IMR-90 (cell line): ENCODE results near the gene PSME4. TPM values are rescaled to one million over a fixed set of nuclear protein-coding genes. Genes with fewer than 3 reads are reported as not detected.
A peak's percentile ranks its signal among the peaks of the same experiment; 100 is the strongest.

Experiments
- ATAC-seq: fragments of 200-7000 bp; cut with Tn5 transposase; 2 replicates; pipeline ENCODE4 v1.9.1; 2020; ENCODE audit warnings: low read depth, mild to moderate bottlenecking, moderate library complexity
- BruUV-seq: library from RNA; stranded (reverse); fragments of 400-500 nt; replicated peaks from 2 replicates; lab custom pipeline; 2021; lab: Mats Ljungman, UMichigan
- CTCF ChIA-PET: fragments of 300-600 bp; formaldehyde crosslinking; extraction: SDS; loops from one replicate; lab custom pipeline; 2021; ENCODE audit warnings: antibody characterized with exemption; lab: Yijun Ruan, JAX
- POLR2A ChIA-PET: fragments of 300-600 bp; sonication (Branson Sonifier 250); formaldehyde crosslinking; loops from one replicate; lab custom pipeline; 2022; ENCODE audit warnings: antibody characterized with exemption; ENCODE audit not compliant: unreplicated experiment; lab: Charles Lee
- DNase-seq: peaks from one replicate; pipeline ENCODE4 v3.0.0; 2013
- H2AFZ ChIP-seq: replicated peaks from 2 replicates; pipeline ENCODE3; 2013; ENCODE audit warnings: low read length, mild to moderate bottlenecking; ENCODE audit not compliant: poor library complexity
- H2AK5ac ChIP-seq: 2 replicates; pipeline ENCODE4 v1.6.1; 2013; ENCODE audit warnings: low read depth, low read length, inconsistent platforms
- H2AK9ac ChIP-seq: replicated peaks from 2 replicates; pipeline ENCODE3; 2013; ENCODE audit warnings: mild to moderate bottlenecking, low read depth, low read length, moderate library complexity; ENCODE audit not compliant: poor library complexity
- H2BK120ac ChIP-seq: 2 replicates; pipeline ENCODE4 v1.6.1; 2013; ENCODE audit warnings: low read depth, low read length, inconsistent platforms
- H2BK15ac ChIP-seq: 3 replicates; pipeline ENCODE4 v1.6.1; 2013; ENCODE audit warnings: low read depth, low read length, inconsistent platforms
- H2BK20ac ChIP-seq: 2 replicates; pipeline ENCODE4 v1.6.1; 2013; ENCODE audit warnings: low read depth, mild to moderate bottlenecking, inconsistent platforms, low read length, moderate library complexity
- H2BK5ac ChIP-seq: 2 replicates; pipeline ENCODE4 v1.6.1; 2013; ENCODE audit warnings: mild to moderate bottlenecking, low read depth, low read length, inconsistent platforms; ENCODE audit not compliant: poor library complexity, severe bottlenecking
- H3K14ac ChIP-seq: replicated peaks from 2 replicates; pipeline ENCODE4 v1.6.1; 2013; ENCODE audit warnings: low read depth, low read length, inconsistent platforms
- H3K18ac ChIP-seq: 2 replicates; pipeline ENCODE4 v1.6.1; 2013; ENCODE audit warnings: low read depth, low read length, control low read depth
- H3K23ac ChIP-seq: 2 replicates; pipeline ENCODE4 v1.6.1; 2013; ENCODE audit warnings: low read depth, low read length, inconsistent platforms
- H3K27ac ChIP-seq: 2 replicates; pipeline ENCODE4 v1.5.1; 2013; ENCODE audit warnings: mild to moderate bottlenecking, control low read depth, low read length; ENCODE audit not compliant: insufficient read depth
- H3K27me3 ChIP-seq: 2 replicates; pipeline ENCODE4 v1.6.1; 2013; ENCODE audit warnings: low read length; ENCODE audit not compliant: control insufficient read depth, insufficient read depth
- H3K36me3 ChIP-seq: 2 replicates; pipeline ENCODE4 v1.6.1; 2013; ENCODE audit warnings: low read length, mixed read lengths; ENCODE audit not compliant: control insufficient read depth, insufficient read depth
- H3K4ac ChIP-seq: 2 replicates; pipeline ENCODE4 v1.6.1; 2013; ENCODE audit warnings: low read depth, low read length, inconsistent platforms
- H3K4me1 ChIP-seq: 2 replicates; pipeline ENCODE4 v1.6.1; 2013; ENCODE audit warnings: low read length, mixed read lengths; ENCODE audit not compliant: control insufficient read depth, insufficient read depth
- H3K4me2 ChIP-seq: 2 replicates; pipeline ENCODE4 v1.6.1; 2013; ENCODE audit warnings: low read depth, mild to moderate bottlenecking, control low read depth, low read length, moderate library complexity
- H3K4me3 ChIP-seq: 2 replicates; pipeline ENCODE4 v1.5.1; 2013; ENCODE audit warnings: low read depth, mild to moderate bottlenecking, control low read depth, low read length, moderate library complexity; ENCODE audit not compliant: insufficient read depth
- H3K56ac ChIP-seq: 2 replicates; pipeline ENCODE4 v1.6.1; 2013; ENCODE audit warnings: low read length, inconsistent platforms; ENCODE audit not compliant: insufficient read depth; ENCODE audit errors: extremely low read depth
- H3K79me1 ChIP-seq, 2 experiments: 2 replicates each; pipeline ENCODE4 v1.6.1; 2013; ENCODE audit warnings: low read length in 2 of 2, inconsistent platforms in 1 of 2, low read depth in 1 of 2
- H3K9ac ChIP-seq: 2 replicates; pipeline ENCODE4 v1.6.1; 2013; ENCODE audit warnings: low read depth, low read length, control low read depth
- H3K9me1 ChIP-seq: 2 replicates; pipeline ENCODE4 v1.6.1; 2013; ENCODE audit warnings: low read length, inconsistent platforms; ENCODE audit not compliant: insufficient read depth
- H3K9me3 ChIP-seq: 2 replicates; pipeline ENCODE4 v1.6.1; 2013; ENCODE audit warnings: low read length; ENCODE audit not compliant: control insufficient read depth, insufficient read depth
- H4K20me1 ChIP-seq: 2 replicates; pipeline ENCODE4 v1.6.1; 2013; ENCODE audit warnings: low read length, inconsistent platforms; ENCODE audit not compliant: insufficient read depth
- H4K5ac ChIP-seq: 2 replicates; pipeline ENCODE4 v1.6.1; 2013; ENCODE audit warnings: mild to moderate bottlenecking, low read depth, low read length, control low read depth
- H4K8ac ChIP-seq, 2 experiments: 2 replicates each; pipeline ENCODE4 v1.6.1; 2013; ENCODE audit warnings: low read depth in 2 of 2, low read length in 2 of 2, control low read depth in 1 of 2, inconsistent platforms in 1 of 2
- H4K91ac ChIP-seq: 2 replicates; pipeline ENCODE4 v1.6.1; 2013; ENCODE audit warnings: low read depth, low read length, inconsistent platforms; ENCODE audit not compliant: insufficient read depth
- BHLHE40 ChIP-seq: fragments of 150-350 bp; IDR thresholded peaks from 2 replicates; pipeline ENCODE4 v1.6.1; 2016; ENCODE audit warnings: mild to moderate bottlenecking, low read depth, low read length
- CEBPB ChIP-seq: IDR thresholded peaks from 2 replicates; pipeline ENCODE4 v1.6.1; 2012; ENCODE audit warnings: low read depth, low read length, improper control_type of control experiment
- CHD1 ChIP-seq: IDR thresholded peaks from 2 replicates; pipeline ENCODE4 v1.6.1; 2012; ENCODE audit warnings: low read depth, low read length, improper control_type of control experiment
- ELK1 ChIP-seq: fragments of 150-350 bp; IDR thresholded peaks from 2 replicates; pipeline ENCODE4 v1.6.1; 2016; ENCODE audit warnings: low read depth, mild to moderate bottlenecking, low read length, moderate library complexity, borderline replicate concordance
- FOS ChIP-seq: fragments of 150-350 bp; IDR thresholded peaks from 2 replicates; pipeline ENCODE4 v1.6.1; 2016; ENCODE audit warnings: low read depth, low read length
- MAFK ChIP-seq: IDR thresholded peaks from 2 replicates; pipeline ENCODE4 v1.6.1; 2012; ENCODE audit warnings: low read depth, low read length, improper control_type of control experiment
- MXI1 ChIP-seq: IDR thresholded peaks from 2 replicates; pipeline ENCODE4 v1.6.1; 2012; ENCODE audit warnings: low read depth, mild to moderate bottlenecking, low read length, moderate library complexity, borderline replicate concordance
- NFE2L2 ChIP-seq: fragments of 150-350 bp; IDR thresholded peaks from 2 replicates; pipeline ENCODE4 v1.6.1; 2016; ENCODE audit warnings: low read depth, mild to moderate bottlenecking, low read length
- POLR2A ChIP-seq: IDR thresholded peaks from 2 replicates; pipeline ENCODE4 v1.6.1; 2012; ENCODE audit warnings: mild to moderate bottlenecking, low read depth, low read length
- RAD21 ChIP-seq: IDR thresholded peaks from 2 replicates; pipeline ENCODE4 v1.6.1; 2012; ENCODE audit warnings: low read length, improper control_type of control experiment
- RCOR1 ChIP-seq: IDR thresholded peaks from 2 replicates; pipeline ENCODE4 v1.6.1; 2012; ENCODE audit warnings: mild to moderate bottlenecking, low read length, improper control_type of control experiment; ENCODE audit not compliant: insufficient replicate concordance
- RFX5 ChIP-seq: IDR thresholded peaks from 2 replicates; pipeline ENCODE4 v1.8.0; 2012; ENCODE audit warnings: low read depth, mild to moderate bottlenecking, low read length, moderate library complexity
- SMC3 ChIP-seq: fragments of 150-350 bp; IDR thresholded peaks from 2 replicates; pipeline ENCODE4 v1.6.1; 2016; ENCODE audit warnings: low read depth, mild to moderate bottlenecking, antibody characterized with exemption, low read length, moderate library complexity
- USF2 ChIP-seq: fragments of 150-350 bp; IDR thresholded peaks from 2 replicates; pipeline ENCODE4 v1.6.1; 2017; ENCODE audit warnings: mild to moderate bottlenecking, antibody characterized with exemption, low read length, low read depth
- WGBS, 2 experiments: methylation state at CpG; one replicate each; pipeline versions ENCODE4 v1.1.5 to v1.1.7; 2013; ENCODE audit warnings: missing lambda C conversion rate in 2 of 2; ENCODE audit not compliant: insufficient read length in 1 of 2; ENCODE audit errors: extremely low coverage in 2 of 2; 5-methylcytosine and 5-hydroxymethylcytosine counted together
- dilution Hi-C: fragments of 300-500 bp; cut with HindIII; formaldehyde crosslinking; loops from one replicate; pipeline ENCODE4 v1.14.3; 2018; ENCODE audit warnings: low sequenced_read_pairs; ENCODE audit not compliant: unreplicated experiment
- in situ Hi-C: fragments of 300-500 bp; cut with MboI; formaldehyde crosslinking; loops from 3 replicates; pipeline ENCODE4 v1.14.3; 2019; ENCODE audit warnings: low sequenced_read_pairs, inconsistent platforms, mixed read lengths
- intact Hi-C: fragments of 100-400 bp; cut with micrococcal nuclease; formaldehyde crosslinking; loops from 2 replicates; pipeline ENCODE4 v1.10.0; 2022
- polyA plus RNA-seq, 3 experiments: library from polyadenylated mRNA; depleted of rRNA; stranded (reverse); fragments of >200 nt; gene quantifications; 2 replicates each; pipeline ENCODE4 v1.2.3, GENCODE V29; 2012; ENCODE audit warnings: low replicate concordance in 1 of 3
- total RNA-seq: library from RNA; depleted of rRNA; stranded (reverse); fragments of >200 nt; gene quantifications from 2 replicates; pipeline ENCODE4 v1.2.3, GENCODE V29; 2012
- TF ChIP-seq, protein P1 (sequence below): conservative IDR thresholded peaks from 2 replicates; pipeline ENCODE4 v1.5.1; 2012; ENCODE audit warnings: mild to moderate bottlenecking, low read depth, low read length, improper control_type of control experiment

The PSME4 gene
- total and polyA plus RNA-seq, 2 of the 4 experiments (the other 2 are of a cell fraction) = 28.2 to 61.3 TPM

GRCh38 chr2:53818854-53819435, 151.8 kb downstream of the PSME4 start:
- BruUV-seq = no TSS peak
- Histone ChIP-seq H3K18ac (no peak overlapping the region), H3K56ac (no peak overlapping the region), H2AK9ac (peak overlapping the region; percentile 37), H3K27ac (no peak overlapping the region), H3K4ac (no peak overlapping the region), H3K79me1 (peaks cover 0 to 8% of the 10 kb centered on the region in 2 experiments; a peak in 2 of 4 replicates), H3K23ac (no peak overlapping the region), H3K36me3 (peaks cover 16% of the 10 kb centered on the region), H3K9me3 (no peaks in the 10 kb centered on the region), H4K91ac (no peak overlapping the region), H2BK5ac (no peak overlapping the region), H2BK20ac (no peak overlapping the region), H2AK5ac (no peak overlapping the region), H3K9ac (no peak overlapping the region), H3K4me3 (no peak overlapping the region), H4K5ac (no peak overlapping the region), H3K14ac (no peak overlapping the region), H4K20me1 (no peaks in the 10 kb centered on the region), H4K8ac (no peak overlapping the region), H3K4me1 (no peaks in the 10 kb centered on the region), H2AFZ (no peak overlapping the region), H3K27me3 (no peaks in the 10 kb centered on the region), H2BK15ac (no peak overlapping the region), H2BK120ac (no peak overlapping the region), H3K4me2 (no peak overlapping the region), H3K9me1 (peaks cover 7% of the 10 kb centered on the region)
- in situ Hi-C loops (no loop called here), intact Hi-C loops (no loop called here), dilution Hi-C loops (no loop called here)
- WGBS, 2 experiments = 88% methylated on average over 2 of the region's 3 CpGs; no CpG with 5 or more reads in 1 of the 2 experiments
- ChIA-PET POLR2A (no interaction called here), CTCF (no interaction called here)
- no peak for DNase-seq
- ATAC-seq = no peak
- TF ChIP-seq USF2 = no peak
- TF ChIP-seq MAFK = no peak
- no peak for TF ChIP-seq CEBPB
- no peak for TF ChIP-seq RFX5
- no peak for TF ChIP-seq RAD21
- TF ChIP-seq FOS = no peak
- no peak for TF ChIP-seq SMC3
- TF ChIP-seq MXI1 = no peak
- TF ChIP-seq CHD1 = no peak
- TF ChIP-seq, protein P1, sequence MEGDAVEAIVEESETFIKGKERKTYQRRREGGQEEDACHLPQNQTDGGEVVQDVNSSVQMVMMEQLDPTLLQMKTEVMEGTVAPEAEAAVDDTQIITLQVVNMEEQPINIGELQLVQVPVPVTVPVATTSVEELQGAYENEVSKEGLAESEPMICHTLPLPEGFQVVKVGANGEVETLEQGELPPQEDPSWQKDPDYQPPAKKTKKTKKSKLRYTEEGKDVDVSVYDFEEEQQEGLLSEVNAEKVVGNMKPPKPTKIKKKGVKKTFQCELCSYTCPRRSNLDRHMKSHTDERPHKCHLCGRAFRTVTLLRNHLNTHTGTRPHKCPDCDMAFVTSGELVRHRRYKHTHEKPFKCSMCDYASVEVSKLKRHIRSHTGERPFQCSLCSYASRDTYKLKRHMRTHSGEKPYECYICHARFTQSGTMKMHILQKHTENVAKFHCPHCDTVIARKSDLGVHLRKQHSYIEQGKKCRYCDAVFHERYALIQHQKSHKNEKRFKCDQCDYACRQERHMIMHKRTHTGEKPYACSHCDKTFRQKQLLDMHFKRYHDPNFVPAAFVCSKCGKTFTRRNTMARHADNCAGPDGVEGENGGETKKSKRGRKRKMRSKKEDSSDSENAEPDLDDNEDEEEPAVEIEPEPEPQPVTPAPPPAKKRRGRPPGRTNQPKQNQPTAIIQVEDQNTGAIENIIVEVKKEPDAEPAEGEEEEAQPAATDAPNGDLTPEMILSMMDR = no peak
- TF ChIP-seq BHLHE40 = no peak
- no peak for TF ChIP-seq ELK1
- no peak for TF ChIP-seq POLR2A
- TF ChIP-seq RCOR1 = no peak
- no peak for TF ChIP-seq NFE2L2
